ENCODE results near the gene ADCK2.
A peak's percentile ranks its signal among the peaks of the same experiment; 100 is the strongest.

Gene ADCK2

GRCh38 chr7:140673063-140673773 is 473 bp downstream of the ADCK2 start:
- peaks cover 0 to 44% (median 24%) of the 10 kb centered on the region in 4 experiments for H3K4me1 ChIP-seq (ENCODE audit: control extremely low read depth in 1 of 4, control insufficient read depth in 4 of 4, insufficient read depth in 4 of 4, low read length in 3 of 4)
- DNase-seq = peak; percentile 40 to 69 (median 50)
- no peaks in the 10 kb centered on the region for H3K9me3 ChIP-seq (ENCODE audit: control extremely low read depth in 1 of 5, control insufficient read depth in 4 of 5, insufficient read depth in 2 of 5, low read depth in 1 of 5, low read length in 4 of 5)
- H3K4me3 ChIP-seq (ENCODE audit: control insufficient read depth in 1 of 7, extremely low read depth in 1 of 7, insufficient read depth in 4 of 7, low read depth in 2 of 7, low read length in 6 of 7) = peak overlapping the region; percentile 64 to 87 (median 76)
- POLR2A ChIA-PET = no interaction called here
- peaks cover 2 to 12% (median 6%) of the 10 kb centered on the region in 4 experiments for H3K36me3 ChIP-seq (ENCODE audit: control insufficient read depth in 4 of 4, insufficient read depth in 4 of 4, low read length in 3 of 4)
- H3K27me3 ChIP-seq (replicated peaks in 2 of 5; ENCODE audit: control insufficient read depth in 4 of 5, insufficient read depth in 5 of 5, low read length in 4 of 5) = no peaks in the 10 kb centered on the region
- WGBS (ENCODE audit: insufficient coverage) = 0% methylated on average over 45 of the region's 72 CpGs
- CTCF ChIA-PET = interaction anchor here (0.6 to 3.7 kb wide), 7 partner anchors 13 to 340 kb away, joined by 3 to 25 read pairs (median 3); partner anchors contain the start of gene MRPS33
- peak overlapping the region in 1 of 2 experiments; percentile 49 for H3K27ac ChIP-seq (ENCODE audit: insufficient read depth in 1 of 2, low read depth in 1 of 2, low read length in 2 of 2, poor library complexity in 1 of 2, severe bottlenecking in 2 of 2)

GRCh38 chr7:140673774-140674155 is 1.0 kb downstream of the ADCK2 start:
- H3K4me1 ChIP-seq (ENCODE audit: control extremely low read depth in 1 of 4, control insufficient read depth in 4 of 4, insufficient read depth in 4 of 4, low read length in 3 of 4) = peaks cover 0 to 41% (median 24%) of the 10 kb centered on the region in 4 experiments
- peak overlapping the region in 1 of 2 experiments; percentile 49 for H3K27ac ChIP-seq (ENCODE audit: insufficient read depth in 1 of 2, low read depth in 1 of 2, low read length in 2 of 2, poor library complexity in 1 of 2, severe bottlenecking in 2 of 2)
- WGBS (ENCODE audit: insufficient coverage) = 21% methylated on average over 18 of the region's 18 CpGs
- peaks cover 2 to 16% (median 6%) of the 10 kb centered on the region in 4 experiments for H3K36me3 ChIP-seq (ENCODE audit: control insufficient read depth in 4 of 4, insufficient read depth in 4 of 4, low read length in 3 of 4)
- CTCF ChIA-PET = interaction anchor here (0.6 to 3.7 kb wide), 9 partner anchors 12 to 340 kb away, joined by 3 to 25 read pairs (median 4); partner anchors contain the start of gene MRPS33
- DNase-seq = no peak
- peak overlapping the region; percentile 64 to 87 (median 76) for H3K4me3 ChIP-seq (ENCODE audit: control insufficient read depth in 1 of 7, extremely low read depth in 1 of 7, insufficient read depth in 4 of 7, low read depth in 2 of 7, low read length in 6 of 7)
- no peaks in the 10 kb centered on the region for H3K27me3 ChIP-seq (replicated peaks in 2 of 5; ENCODE audit: control insufficient read depth in 4 of 5, insufficient read depth in 5 of 5, low read length in 4 of 5)
- POLR2A ChIA-PET = no interaction called here
- no peaks in the 10 kb centered on the region for H3K9me3 ChIP-seq (ENCODE audit: control extremely low read depth in 1 of 5, control insufficient read depth in 4 of 5, insufficient read depth in 2 of 5, low read depth in 1 of 5, low read length in 4 of 5)

- DNase-seq = peak in 2 of 3 donors; percentile 49 to 66
- peaks cover 0 to 41% (median 24%) of the 10 kb centered on the region in 4 experiments for H3K4me1 ChIP-seq (ENCODE audit: control extremely low read depth in 1 of 4, control insufficient read depth in 4 of 4, insufficient read depth in 4 of 4, low read length in 3 of 4)
- peak overlapping the region in 2 of 7 experiments; percentile 20 to 87 for H3K4me3 ChIP-seq (ENCODE audit: control insufficient read depth in 1 of 7, extremely low read depth in 1 of 7, insufficient read depth in 4 of 7, low read depth in 2 of 7, low read length in 6 of 7)
- no peaks in the 10 kb centered on the region for H3K9me3 ChIP-seq (ENCODE audit: control extremely low read depth in 1 of 5, control insufficient read depth in 4 of 5, insufficient read depth in 2 of 5, low read depth in 1 of 5, low read length in 4 of 5)
- ChIA-PET CTCF (interaction anchor here (0.8 to 3.7 kb wide), 16 partner anchors 9 to 339 kb away, joined by 3 to 25 read pairs (median 4); partner anchors contain the start of gene MRPS33), POLR2A (interaction anchor here (0.8 to 1.4 kb wide), 3 partner anchors 10 to 22 kb away, joined by 3 read pairs; partner anchors contain the start of gene NDUFB2)
- no peaks in the 10 kb centered on the region for H3K27me3 ChIP-seq (replicated peaks in 2 of 5; ENCODE audit: control insufficient read depth in 4 of 5, insufficient read depth in 5 of 5, low read length in 4 of 5)
- peaks cover 2 to 22% (median 9%) of the 10 kb centered on the region in 4 experiments for H3K36me3 ChIP-seq (ENCODE audit: control insufficient read depth in 4 of 4, insufficient read depth in 4 of 4, low read length in 3 of 4)
- no peak overlapping the region for H3K27ac ChIP-seq (ENCODE audit: insufficient read depth in 1 of 2, low read depth in 1 of 2, low read length in 2 of 2, poor library complexity in 1 of 2, severe bottlenecking in 2 of 2)
- WGBS (ENCODE audit: insufficient coverage) = 89% methylated on average over 4 of the region's 5 CpGs
These were observed 1.6 kb downstream of the ADCK2 start for GRCh38 chr7:140674356-140674800.

DNA sequence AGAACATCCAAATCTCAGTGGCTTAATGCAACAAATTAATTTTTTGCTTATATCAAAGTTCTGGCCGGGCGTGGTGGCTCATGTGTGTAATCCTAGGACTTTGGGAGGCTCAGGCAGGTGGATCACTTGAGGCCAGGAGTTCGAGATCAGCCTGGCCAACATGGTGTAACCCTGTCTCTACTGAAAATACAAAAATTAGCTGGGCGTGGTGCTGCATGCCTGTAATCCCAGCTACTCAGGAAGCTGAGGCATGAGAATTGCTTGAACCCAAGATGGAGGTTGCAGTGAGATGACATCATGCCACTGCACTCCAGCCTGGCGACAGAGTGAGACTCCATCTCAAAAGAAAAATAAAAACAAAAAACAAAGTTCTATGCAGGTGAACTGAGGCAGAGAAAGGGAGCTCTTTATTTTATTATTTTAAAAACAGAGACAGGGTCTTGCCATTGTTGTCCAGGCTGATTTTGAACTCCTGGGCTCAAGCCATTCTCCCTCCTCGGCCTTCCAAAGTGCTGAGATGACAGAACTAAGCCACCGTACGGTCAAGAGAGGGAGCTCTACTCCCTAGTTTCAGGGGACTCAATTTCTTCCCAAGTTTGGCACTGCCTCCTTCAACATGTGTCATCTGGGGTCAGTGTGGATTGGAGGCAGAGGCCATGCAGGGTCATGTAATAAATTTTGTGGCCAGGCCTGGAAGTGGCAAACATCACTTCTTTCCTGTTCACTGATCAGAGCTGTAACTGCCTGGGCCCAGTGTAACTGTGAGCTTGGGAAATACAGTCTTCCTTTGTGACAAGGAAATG is 2.4 kb downstream of the ADCK2 start:
- CTCF ChIA-PET = interaction anchor here (0.8 to 3.7 kb wide), 13 partner anchors 10 to 339 kb away, joined by 3 to 25 read pairs (median 5); partner anchors contain the start of gene MRPS33
- DNase-seq = peak; percentile 63 to 79 (median 72)

DNA sequence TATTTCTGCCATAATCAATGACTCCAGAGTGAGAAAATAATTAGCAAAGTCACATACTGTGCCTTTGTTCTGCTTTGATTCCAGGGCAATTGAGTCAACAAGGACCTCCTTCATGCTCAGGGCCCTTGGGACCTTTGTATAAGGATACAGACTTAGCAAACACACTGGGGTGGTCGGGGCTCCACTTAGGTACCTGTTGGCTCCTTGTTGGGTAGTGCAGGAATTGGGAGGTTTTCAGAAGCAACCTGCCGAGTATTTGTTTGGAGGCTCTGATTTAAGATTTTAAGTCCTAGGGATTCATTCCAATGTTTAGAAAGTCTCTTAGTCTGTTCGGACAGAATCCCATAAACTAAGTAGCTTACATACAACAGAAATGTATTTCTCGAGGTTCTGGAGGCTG is 3.0 kb downstream of the ADCK2 start:
- no peak overlapping the region for H3K27ac ChIP-seq (ENCODE audit: insufficient read depth in 1 of 2, low read depth in 1 of 2, low read length in 2 of 2, poor library complexity in 1 of 2, severe bottlenecking in 2 of 2)
- POLR2A ChIA-PET = interaction anchor here (1.2 to 1.4 kb wide), 2 partner anchors 9 to 10 kb away, joined by 3 read pairs; no protein-coding TSS in a partner anchor

More for the DNA sequence above, 2.4 kb downstream of the ADCK2 start:
- H3K36me3 ChIP-seq (ENCODE audit: control insufficient read depth in 4 of 4, insufficient read depth in 4 of 4, low read length in 3 of 4) = peaks cover 2 to 28% (median 10%) of the 10 kb centered on the region in 4 experiments
- POLR2A ChIA-PET = interaction anchor here (0.8 to 1.4 kb wide), 3 partner anchors 9 to 21 kb away, joined by 3 read pairs; partner anchors contain the start of gene NDUFB2
- no peaks in the 10 kb centered on the region for H3K9me3 ChIP-seq (ENCODE audit: control extremely low read depth in 1 of 5, control insufficient read depth in 4 of 5, insufficient read depth in 2 of 5, low read depth in 1 of 5, low read length in 4 of 5)
- no peak overlapping the region for H3K27ac ChIP-seq (ENCODE audit: insufficient read depth in 1 of 2, low read depth in 1 of 2, low read length in 2 of 2, poor library complexity in 1 of 2, severe bottlenecking in 2 of 2)
- H3K27me3 ChIP-seq (replicated peaks in 2 of 5; ENCODE audit: control insufficient read depth in 4 of 5, insufficient read depth in 5 of 5, low read length in 4 of 5) = no peaks in the 10 kb centered on the region
- peaks cover 0 to 41% (median 24%) of the 10 kb centered on the region in 4 experiments for H3K4me1 ChIP-seq (ENCODE audit: control extremely low read depth in 1 of 4, control insufficient read depth in 4 of 4, insufficient read depth in 4 of 4, low read length in 3 of 4)
- no peak overlapping the region for H3K4me3 ChIP-seq (ENCODE audit: control insufficient read depth in 1 of 7, extremely low read depth in 1 of 7, insufficient read depth in 4 of 7, low read depth in 2 of 7, low read length in 6 of 7)
- WGBS (ENCODE audit: insufficient coverage) = 49% methylated on average over 7 of the region's 8 CpGs

GRCh38 chr7:140676306-140676705 is 3.6 kb downstream of the ADCK2 start:
- CTCF ChIA-PET = interaction anchor here (0.7 to 3.7 kb wide), 5 partner anchors 9 to 337 kb away, joined by 3 to 25 read pairs (median 9); partner anchors contain the start of genes MRPS33 and NDUFB2
- POLR2A ChIA-PET = no interaction called here
- 94% methylated on average over 2 of the region's 3 CpGs for WGBS (ENCODE audit: insufficient coverage)

More for the DNA sequence above, 3.0 kb downstream of the ADCK2 start:
- DNase-seq = no peak
- Histone ChIP-seq H3K36me3 (ENCODE audit: control insufficient read depth in 4 of 4, insufficient read depth in 4 of 4, low read length in 3 of 4) (peaks cover 4 to 34% (median 11%) of the 10 kb centered on the region in 4 experiments), H3K4me1 (ENCODE audit: control extremely low read depth in 1 of 4, control insufficient read depth in 4 of 4, insufficient read depth in 4 of 4, low read length in 3 of 4) (peaks cover 0 to 39% (median 24%) of the 10 kb centered on the region in 4 experiments), H3K27me3 (replicated peaks in 2 of 5; ENCODE audit: control insufficient read depth in 4 of 5, insufficient read depth in 5 of 5, low read length in 4 of 5) (no peaks in the 10 kb centered on the region), H3K9me3 (ENCODE audit: control extremely low read depth in 1 of 5, control insufficient read depth in 4 of 5, insufficient read depth in 2 of 5, low read depth in 1 of 5, low read length in 4 of 5) (no peaks in the 10 kb centered on the region), H3K4me3 (ENCODE audit: control insufficient read depth in 1 of 7, extremely low read depth in 1 of 7, insufficient read depth in 4 of 7, low read depth in 2 of 7, low read length in 6 of 7) (no peak overlapping the region)
- CTCF ChIA-PET = interaction anchor here (0.7 to 3.7 kb wide), 7 partner anchors 10 to 338 kb away, joined by 3 to 25 read pairs (median 6); partner anchors contain the start of gene MRPS33
- 100% methylated on average over 1 of the region's 4 CpGs for WGBS (ENCODE audit: insufficient coverage)

More at GRCh38 chr7:140676306-140676705, 3.6 kb downstream of the ADCK2 start:
- DNase-seq = peak in 1 of 3 donors; percentile 15
- no peaks in the 10 kb centered on the region for H3K27me3 ChIP-seq (replicated peaks in 2 of 5; ENCODE audit: control insufficient read depth in 4 of 5, insufficient read depth in 5 of 5, low read length in 4 of 5)
- no peak overlapping the region for H3K4me3 ChIP-seq (ENCODE audit: control insufficient read depth in 1 of 7, extremely low read depth in 1 of 7, insufficient read depth in 4 of 7, low read depth in 2 of 7, low read length in 6 of 7)
- peaks cover 0 to 38% (median 24%) of the 10 kb centered on the region in 4 experiments for H3K4me1 ChIP-seq (ENCODE audit: control extremely low read depth in 1 of 4, control insufficient read depth in 4 of 4, insufficient read depth in 4 of 4, low read length in 3 of 4)
- H3K36me3 ChIP-seq (ENCODE audit: control insufficient read depth in 4 of 4, insufficient read depth in 4 of 4, low read length in 3 of 4) = peaks cover 7 to 38% (median 15%) of the 10 kb centered on the region in 4 experiments
- no peaks in the 10 kb centered on the region for H3K9me3 ChIP-seq (ENCODE audit: control extremely low read depth in 1 of 5, control insufficient read depth in 4 of 5, insufficient read depth in 2 of 5, low read depth in 1 of 5, low read length in 4 of 5)
- no peak overlapping the region for H3K27ac ChIP-seq (ENCODE audit: insufficient read depth in 1 of 2, low read depth in 1 of 2, low read length in 2 of 2, poor library complexity in 1 of 2, severe bottlenecking in 2 of 2)

Measured in common myeloid progenitor, CD34-positive (primary cell).